CD14-positive monocyte (primary cell): ENCODE measurements around the gene MTHFSD. TPM values are rescaled to one million over a fixed set of nuclear protein-coding genes. Genes with fewer than 3 reads are reported as not detected.

ENCODE experiments used
- DNase-seq, 3 donors: peaks; one replicate each; pipeline ENCODE4 v3.0.0-alpha.2; 2011 to 2022
- H2AFZ ChIP-seq: 2 replicates; pipeline ENCODE4 v1.6.0; 2012; ENCODE audit warnings: mild to moderate bottlenecking, low read depth, low read length, inconsistent platforms; ENCODE audit not compliant: insufficient read depth, poor library complexity, severe bottlenecking
- H3K27ac ChIP-seq, 2 donors: 1 replicate in 1 of 2; 2 replicates in 1 of 2; pipeline ENCODE4 v1.5.1; 2012 to 2013; ENCODE audit warnings: low read length in 2 of 2, control low read depth in 1 of 2, inconsistent platforms in 1 of 2, low read depth in 1 of 2, mild to moderate bottlenecking in 1 of 2
- H3K27me3 ChIP-seq, 2 donors: one replicate each; pipeline versions ENCODE4 v1.6.0 to v1.6.1; 2011 to 2013; ENCODE audit warnings: low read length in 2 of 2; ENCODE audit not compliant: control insufficient read depth in 2 of 2, insufficient read depth in 2 of 2
- H3K36me3 ChIP-seq, 2 donors: replicated peaks in 1 of 2; 1 replicate in 1 of 2; 2 replicates in 1 of 2; pipeline versions ENCODE4 v1.5.1 to v1.6.1; 2012 to 2013; ENCODE audit warnings: low read length in 2 of 2, control low read depth in 1 of 2, inconsistent platforms in 1 of 2, mild to moderate bottlenecking in 1 of 2; ENCODE audit not compliant: insufficient read depth in 2 of 2, control insufficient read depth in 1 of 2
- H3K4me1 ChIP-seq, 2 donors: 1 replicate in 1 of 2; 2 replicates in 1 of 2; pipeline versions ENCODE4 v1.5.1 to v1.6.1; 2012 to 2013; ENCODE audit warnings: low read length in 2 of 2, control low read depth in 1 of 2, inconsistent platforms in 1 of 2, mild to moderate bottlenecking in 1 of 2, moderate library complexity in 1 of 2; ENCODE audit not compliant: insufficient read depth in 2 of 2, control insufficient read depth in 1 of 2
- H3K4me2 ChIP-seq: replicated peaks from 2 replicates; pipeline ENCODE3; 2012; ENCODE audit warnings: low read length, moderate library complexity, mild to moderate bottlenecking; ENCODE audit not compliant: poor library complexity, severe bottlenecking; ENCODE audit errors: extremely low read depth
- H3K4me3 ChIP-seq, 3 experiments: fragments of 200-600 bp in 1 of 3; sonication (generic) in 1 of 3; replicated peaks in 1 of 3; 1 replicate in 2 of 3; 2 replicates in 1 of 3; pipeline ENCODE4 v1.5.1; 2011 to 2013; ENCODE audit warnings: low read length in 3 of 3, mild to moderate bottlenecking in 3 of 3, control low read depth in 2 of 3, low read depth in 2 of 3, inconsistent platforms in 1 of 3, moderate library complexity in 1 of 3
- H3K79me2 ChIP-seq: 2 replicates; pipeline ENCODE4 v1.6.0; 2012; ENCODE audit warnings: mild to moderate bottlenecking, control low read depth, inconsistent platforms, low read length, moderate library complexity; ENCODE audit not compliant: insufficient read depth
- H3K9ac ChIP-seq: 2 replicates; pipeline ENCODE4 v1.6.0; 2017; ENCODE audit warnings: low read length, mild to moderate bottlenecking; ENCODE audit not compliant: insufficient read depth, poor library complexity, severe bottlenecking
- H3K9me3 ChIP-seq, 2 donors: replicated peaks in 1 of 2; 1 replicate in 1 of 2; 2 replicates in 1 of 2; pipeline versions ENCODE4 v1.5.1 to v1.6.1; 2012 to 2013; ENCODE audit warnings: low read length in 2 of 2, control low read depth in 1 of 2; ENCODE audit not compliant: control insufficient read depth in 1 of 2, insufficient read depth in 1 of 2
- H4K20me1 ChIP-seq: 2 replicates; pipeline ENCODE4 v1.6.0; 2012; ENCODE audit warnings: mild to moderate bottlenecking, low read length, control low read depth, moderate library complexity; ENCODE audit not compliant: insufficient read depth
- H3K27ac Mint-ChIP-seq, 7 donors: one replicate each; pipeline ENCODE4 v1.8.0; 2020; ENCODE audit warnings: mild to moderate bottlenecking in 7 of 7, mixed read lengths in 7 of 7, moderate library complexity in 6 of 7, inconsistent platforms in 2 of 7
- H3K27me3 Mint-ChIP-seq, 3 donors: one replicate each; pipeline ENCODE4 v1.8.0; 2021 to 2022; ENCODE audit warnings: low read depth in 3 of 3, mild to moderate bottlenecking in 3 of 3, mixed read lengths in 3 of 3, moderate library complexity in 3 of 3, inconsistent platforms in 1 of 3
- H3K36me3 Mint-ChIP-seq, 2 donors: one replicate each; pipeline ENCODE4 v1.8.0; 2020; ENCODE audit warnings: mixed read lengths in 2 of 2, inconsistent platforms in 1 of 2, mild to moderate bottlenecking in 1 of 2
- H3K4me1 Mint-ChIP-seq: one replicate; pipeline ENCODE4 v1.8.0; 2020; ENCODE audit warnings: mild to moderate bottlenecking, mixed read lengths
- H3K4me3 Mint-ChIP-seq, 2 donors: one replicate each; pipeline ENCODE4 v1.8.0; 2020; ENCODE audit warnings: mild to moderate bottlenecking in 2 of 2, mixed read lengths in 2 of 2, moderate library complexity in 1 of 2
- H3K9me3 Mint-ChIP-seq, 7 donors: one replicate each; pipeline ENCODE4 v1.8.0; 2020 to 2022; ENCODE audit warnings: mixed read lengths in 7 of 7, mild to moderate bottlenecking in 6 of 7, moderate library complexity in 6 of 7, inconsistent platforms in 2 of 7
- CTCF ChIP-seq: fragments of 200-600 bp; IDR thresholded peaks from one replicate; pipeline ENCODE4 v1.8.0; 2022; ENCODE audit warnings: antibody characterized with exemption, mild to moderate bottlenecking
- WGBS: methylation state at CpG from one replicate; pipeline ENCODE4 v1.1.5; 2013; ENCODE audit warnings: missing lambda C conversion rate; ENCODE audit not compliant: insufficient coverage; 5-methylcytosine and 5-hydroxymethylcytosine counted together
- intact Hi-C, 2 donors: fragments of 100-400 bp; cut with micrococcal nuclease; formaldehyde crosslinking; loops; one replicate each; pipeline versions ENCODE4 v1.15.0 to v1.15.1; 2023
- polyA plus RNA-seq, 3 donors: library from polyadenylated mRNA; depleted of rRNA in 1 of 3; unstranded in 2 of 3; stranded (reverse) in 1 of 3; fragments of 300-500 nt in 2 of 3; fragments of >200 nt in 1 of 3; fragmentation: Illumina TruSeq in 2 of 3; gene quantifications; 1 replicate in 2 of 3; 2 replicates in 1 of 3; pipeline ENCODE4 v1.2.3, GENCODE V29; 2012 to 2021

The MTHFSD gene
- polyA plus RNA-seq, 3 donors: 7.2 to 14.1 (median 11.7) TPM

- Histone ChIP-seq H3K4me1 (peaks cover 12 to 17% of the 10 kb centered on the region in 2 donors), H4K20me1 (no peaks in the 10 kb centered on the region), H2AFZ (no peak overlapping the region), H3K79me2 (no peaks in the 10 kb centered on the region), H3K4me3 (no peak overlapping the region), H3K4me2 (no peak overlapping the region), H3K9ac (no peak overlapping the region), H3K27ac (no peak overlapping the region), H3K36me3 (no peaks in the 10 kb centered on the region), H3K9me3 (peaks cover under 1 to 7% of the 10 kb centered on the region in 2 donors), H3K27me3 (peaks cover 27 to 76% of the 10 kb centered on the region in 2 donors)
- Mint-ChIP-seq H3K4me3 (no peak overlapping the region), H3K27me3 (peaks cover 67 to 92% (median 80%) of the 10 kb centered on the region in 3 donors), H3K27ac (no peak overlapping the region), H3K36me3 (no peaks in the 10 kb centered on the region), H3K4me1 (peaks cover 9% of the 10 kb centered on the region), H3K9me3 (peaks cover 0 to 19% (median 5%) of the 10 kb centered on the region in 7 donors)
- WGBS: 84% methylated on average over 12 of the region's 12 CpGs
- intact Hi-C loops: no loop called here
- DNase-seq: no peak
- TF ChIP-seq CTCF: no peak
Observed at GRCh38 chr16:86572041-86572521, 17.0 kb upstream of the MTHFSD start.

GRCh38 chr16:86571530-86571915 is 16.5 kb upstream of the MTHFSD start:
- H3K4me2 ChIP-seq: no peak overlapping the region
- Mint-ChIP-seq H3K9me3 (peaks cover 0 to 17% (median 5%) of the 10 kb centered on the region in 7 donors), H3K4me1 (peaks cover 11% of the 10 kb centered on the region), H3K4me3 (no peak overlapping the region), H3K27ac (no peak overlapping the region), H3K27me3 (peaks cover 63 to 89% (median 76%) of the 10 kb centered on the region in 3 donors), H3K36me3 (no peaks in the 10 kb centered on the region)
- WGBS: 86% methylated on average over 7 of the region's 10 CpGs
- no peaks in the 10 kb centered on the region for H3K36me3 ChIP-seq
- no peak for TF ChIP-seq CTCF
- no peak overlapping the region for H3K4me3 ChIP-seq
- no peak for DNase-seq
- no peak overlapping the region for H3K9ac ChIP-seq
- H3K27ac ChIP-seq: no peak overlapping the region
- H3K9me3 ChIP-seq: peaks cover 0 to 2% of the 10 kb centered on the region in 2 donors
- intact Hi-C loops: no loop called here
- no peak overlapping the region for H2AFZ ChIP-seq
- peaks cover 10 to 16% of the 10 kb centered on the region in 2 donors for H3K4me1 ChIP-seq
- H3K27me3 ChIP-seq: peaks cover 24 to 74% of the 10 kb centered on the region in 2 donors
- H4K20me1 ChIP-seq: no peaks in the 10 kb centered on the region
- no peaks in the 10 kb centered on the region for H3K79me2 ChIP-seq
